22Rv1 (cell line): Measurements from ENCODE around the gene TARBP2.
A peak's percentile ranks its signal among the peaks of the same experiment; 100 is the strongest.

ENCODE experiments used
- H3K27ac ChIP-seq: fragments of 450-650 bp; 2 replicates; pipeline ENCODE4 v1.5.1; 2017
- CTCF ChIP-seq: fragments of 450-650 bp; IDR thresholded peaks from 2 replicates; pipeline ENCODE4 v1.5.1; 2017; ENCODE audit warnings: mild to moderate bottlenecking
- ZFX ChIP-seq: fragments of 450-650 bp; IDR thresholded peaks from 2 replicates; pipeline ENCODE4 v1.6.1; 2017; ENCODE audit warnings: antibody characterized with exemption, borderline replicate concordance

Gene TARBP2

GRCh38 chr12:53467082-53467481 lies 34.0 kb upstream of the TARBP2 start:
- no peak overlapping the region; the same call in 1 of the 2 replicates for H3K27ac ChIP-seq

DNA sequence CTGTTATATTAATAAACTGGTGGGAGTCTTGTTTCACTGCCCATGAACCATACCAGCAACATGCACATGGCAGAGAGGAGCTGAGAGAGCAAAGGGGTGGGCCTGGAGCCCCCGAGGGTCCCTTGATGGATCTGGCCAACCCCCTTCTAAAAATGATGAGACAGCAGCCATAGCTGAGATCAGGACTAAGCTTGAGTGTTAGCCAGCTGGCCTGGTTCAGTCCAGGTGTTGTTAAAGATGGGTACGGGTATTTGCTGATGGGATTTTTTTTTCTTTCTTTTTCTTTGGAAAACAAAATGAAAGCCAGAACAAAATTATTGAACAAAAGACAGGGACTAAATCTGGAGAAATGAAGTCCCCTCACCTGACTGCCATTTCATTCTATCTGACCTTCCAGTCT lies 33.2 kb upstream of the TARBP2 start:
- no peak overlapping the region; the same call in 1 of the 2 replicates for H3K27ac ChIP-seq
- no peak for TF ChIP-seq ZFX
- TF ChIP-seq CTCF, result no peak

More at GRCh38 chr12:53467082-53467481, 34.0 kb upstream of the TARBP2 start:
- TF ChIP-seq ZFX (no peak), CTCF (no peak)

- H3K27ac ChIP-seq, result no peak overlapping the region; the same call in 1 of the 2 replicates
- no peak for TF ChIP-seq ZFX
- TF ChIP-seq CTCF, result no peak
These were observed 32.8 kb upstream of the TARBP2 start for GRCh38 chr12:53468282-53468681.

DNA sequence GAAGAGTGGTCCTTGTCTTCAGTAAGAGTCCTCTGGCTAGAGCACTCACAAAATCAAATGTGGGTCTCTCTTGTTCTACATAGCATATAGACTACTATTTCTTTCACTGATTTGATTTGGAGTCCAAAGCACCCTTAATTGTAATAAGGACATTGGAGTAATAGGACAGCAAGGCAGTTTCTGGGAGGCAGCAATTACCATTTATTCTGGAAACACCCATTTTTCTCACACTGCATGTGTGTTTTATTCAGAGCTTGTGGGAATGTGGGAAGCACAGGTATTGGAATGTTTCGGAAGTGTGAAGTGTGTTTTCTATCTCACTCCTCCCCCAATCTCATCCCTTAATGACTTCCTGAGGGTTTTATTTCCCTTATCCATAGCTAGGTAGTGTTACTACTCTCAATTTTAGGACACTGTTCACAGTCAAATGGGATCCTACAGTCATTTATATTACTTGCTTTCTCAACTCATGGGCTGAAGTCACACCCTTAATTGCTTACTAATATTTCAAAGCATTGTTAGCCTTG lies 29.0 kb upstream of the TARBP2 start:
- TF ChIP-seq ZFX (no peak), CTCF (no peak)
- H3K27ac ChIP-seq, result peak overlapping the region; percentile 20

DNA sequence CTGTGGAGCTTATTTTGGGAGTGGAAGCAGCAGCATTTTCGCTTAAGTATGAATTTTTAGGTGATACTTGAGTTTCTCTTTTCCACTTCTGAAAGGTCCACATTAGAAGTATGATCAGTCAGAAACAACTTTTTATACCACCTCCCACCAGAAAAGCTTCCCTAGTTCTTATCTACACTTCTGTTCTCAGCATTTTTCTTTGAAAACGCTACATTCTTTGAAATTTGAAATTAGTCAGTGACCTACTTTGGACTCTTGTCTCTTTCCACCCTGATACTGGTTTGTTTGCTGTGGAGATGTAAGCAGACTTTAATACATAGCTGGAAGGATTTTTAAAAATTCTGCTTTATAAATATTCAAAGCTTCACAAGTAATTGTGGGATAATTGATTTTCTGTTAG lies 27.0 kb upstream of the TARBP2 start:
- H3K27ac ChIP-seq, result peak overlapping the region; percentile 20; the same call in 1 of the 2 replicates
- TF ChIP-seq CTCF, result no peak
- TF ChIP-seq ZFX, result no peak

GRCh38 chr12:53474819-53475218 lies 26.3 kb upstream of the TARBP2 start:
- peak overlapping the region; percentile 26 for H3K27ac ChIP-seq
- no peak for TF ChIP-seq ZFX

DNA sequence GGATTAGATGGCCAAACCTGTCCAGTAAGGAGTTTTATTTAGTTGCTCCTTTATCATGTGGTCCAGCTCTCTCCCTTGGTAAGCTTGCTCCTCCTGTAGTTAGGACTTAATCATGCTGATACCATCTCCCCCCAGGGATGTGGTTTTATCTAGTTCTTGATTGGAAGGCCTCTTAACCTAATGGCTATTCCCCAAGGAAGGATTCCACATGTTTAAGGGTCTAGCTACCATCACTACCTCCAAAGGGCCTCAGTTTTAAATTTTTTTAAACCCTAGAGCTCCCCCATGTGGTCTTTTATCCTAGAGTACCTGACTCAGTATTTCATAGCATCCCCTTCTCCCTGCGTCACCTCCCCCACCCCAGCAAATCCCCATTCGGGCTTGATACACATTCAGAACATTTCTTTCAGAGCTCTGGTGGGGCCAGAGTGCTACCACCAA lies 24.3 kb upstream of the TARBP2 start:
- peak overlapping the region; percentile 30; the same call in 1 of the 2 replicates for H3K27ac ChIP-seq
- peak; percentile 69 for TF ChIP-seq CTCF
- TF ChIP-seq ZFX, result no peak

DNA sequence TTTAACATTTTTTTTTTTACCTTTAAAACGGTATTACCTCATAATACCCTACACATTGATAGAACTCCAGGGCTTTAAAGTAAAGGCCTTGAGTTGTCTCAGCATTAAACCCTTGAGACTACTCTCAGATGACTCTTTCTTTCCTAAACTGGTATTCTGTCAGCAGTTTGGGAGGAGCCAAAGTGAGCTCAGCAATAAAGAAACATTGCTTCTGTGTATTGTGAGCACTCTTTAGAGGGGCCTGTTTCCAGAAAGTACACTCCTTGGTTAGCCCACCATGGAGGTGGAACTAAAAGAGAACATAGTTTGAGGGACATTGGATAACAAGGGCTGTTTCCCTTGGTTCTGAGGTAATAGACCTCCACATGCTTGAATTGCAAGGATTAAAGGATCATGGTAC lies 22.2 kb upstream of the TARBP2 start:
- peak overlapping the region; percentile 30; the same call in 1 of the 2 replicates for H3K27ac ChIP-seq

More for the DNA sequence above, 22.2 kb upstream of the TARBP2 start:
- no peak for TF ChIP-seq CTCF
- TF ChIP-seq ZFX, result no peak
